Measurements from ENCODE around the gene SF3A2. TPM values are rescaled to one million over a fixed set of nuclear protein-coding genes. Genes with fewer than 3 reads are reported as not detected.
A peak's percentile ranks its signal among the peaks of the same experiment; 100 is the strongest.

Gene SF3A2
- total RNA-seq, 1 experiment from 2014 or later, result 36.9 TPM

- no peak for DNase-seq (ENCODE audit: low read depth)
Measured at GRCh38 chr19:2226840-2227360, 9.7 kb upstream of the SF3A2 start.

- DNase-seq (ENCODE audit: low read depth), result no peak
Measured at GRCh38 chr19:2227415-2228156, 9.0 kb upstream of the SF3A2 start.

GRCh38 chr19:2228157-2229030 lies 8.2 kb upstream of the SF3A2 start:
- DNase-seq (ENCODE audit: low read depth), result no peak

- DNase-seq (ENCODE audit: low read depth), result no peak
Measured at GRCh38 chr19:2229103-2230032, 7.3 kb upstream of the SF3A2 start.

- DNase-seq (ENCODE audit: low read depth), result no peak
Measured at GRCh38 chr19:2230033-2230531, 6.5 kb upstream of the SF3A2 start.

- no peak for DNase-seq (ENCODE audit: low read depth)
Measured at GRCh38 chr19:2230807-2231533, 5.7 kb upstream of the SF3A2 start.

- peak; percentile 31 for DNase-seq (ENCODE audit: low read depth)
Measured at GRCh38 chr19:2231621-2232221, 4.9 kb upstream of the SF3A2 start.

GRCh38 chr19:2232286-2233151 lies 4.1 kb upstream of the SF3A2 start:
- DNase-seq (ENCODE audit: low read depth), result no peak

GRCh38 chr19:2233601-2234280 lies 2.9 kb upstream of the SF3A2 start:
- no peak for DNase-seq (ENCODE audit: low read depth)

GRCh38 chr19:2234996-2235380 lies 1.6 kb upstream of the SF3A2 start:
- no peak for DNase-seq (ENCODE audit: low read depth)

- no peak for DNase-seq (ENCODE audit: low read depth)
Measured at GRCh38 chr19:2235381-2236063, 1.1 kb upstream of the SF3A2 start.

GRCh38 chr19:2236064-2236313 lies 635 bp upstream of the SF3A2 start:
- DNase-seq (ENCODE audit: low read depth), result no peak

GRCh38 chr19:2237051-2237868 lies 636 bp downstream of the SF3A2 start:
- DNase-seq (ENCODE audit: low read depth), result no peak

- no peak for DNase-seq (ENCODE audit: low read depth)
Measured at GRCh38 chr19:2237869-2238153, 1.2 kb downstream of the SF3A2 start.

GRCh38 chr19:2239173-2239572 lies 2.5 kb downstream of the SF3A2 start:
- DNase-seq (ENCODE audit: low read depth), result no peak

GRCh38 chr19:2239771-2240770 lies 3.4 kb downstream of the SF3A2 start:
- DNase-seq (ENCODE audit: low read depth), result no peak

Data from M059J (cell line).